Astrocyte (in vitro differentiated cells and primary cell): ENCODE measurements around the gene PER2. TPM values are rescaled to one million over a fixed set of nuclear protein-coding genes. Genes with fewer than 3 reads are reported as not detected.

Experiments used
- DNase-seq: peaks from one replicate; pipeline ENCODE4 v3.0.0-alpha.2; 2010; ENCODE audit warnings: low read depth
- FAIRE-seq: peaks from 2 replicates; lab custom pipeline; 2011; peaks lifted over from hg19 to GRCh38; lab: Jason Lieb, UNC
- H2AFZ ChIP-seq: 2 replicates; pipeline ENCODE4 v1.6.0; 2012; ENCODE audit warnings: low read depth, low read length, inconsistent platforms
- H3K27ac ChIP-seq: 2 replicates; pipeline ENCODE4 v1.5.1; 2011; ENCODE audit warnings: low read depth, low read length, inconsistent platforms
- H3K27me3 ChIP-seq: 2 replicates; pipeline ENCODE4 v1.6.0; 2011; ENCODE audit warnings: low read length, inconsistent platforms; ENCODE audit not compliant: insufficient read depth
- H3K36me3 ChIP-seq: 2 replicates; pipeline ENCODE4 v1.5.1; 2011; ENCODE audit warnings: low read length, inconsistent platforms; ENCODE audit not compliant: insufficient read depth
- H3K4me1 ChIP-seq: 2 replicates; pipeline ENCODE4 v1.5.1; 2011; ENCODE audit warnings: low read length, inconsistent platforms; ENCODE audit not compliant: insufficient read depth
- H3K4me2 ChIP-seq: 2 replicates; pipeline ENCODE4 v1.6.0; 2012; ENCODE audit warnings: low read length, inconsistent platforms
- H3K4me3 ChIP-seq: 2 replicates; pipeline ENCODE4 v1.5.1; 2011; ENCODE audit warnings: low read depth, mild to moderate bottlenecking, low read length, inconsistent platforms; ENCODE audit not compliant: insufficient read depth
- H3K79me2 ChIP-seq: 2 replicates; pipeline ENCODE4 v1.6.0; 2012; ENCODE audit warnings: mild to moderate bottlenecking, low read length, inconsistent platforms; ENCODE audit not compliant: insufficient read depth
- H3K9ac ChIP-seq: 2 replicates; pipeline ENCODE4 v1.6.0; 2012; ENCODE audit warnings: mild to moderate bottlenecking, low read length, inconsistent platforms
- H3K9me3 ChIP-seq: 2 replicates; pipeline ENCODE4 v1.5.1; 2012; ENCODE audit warnings: low read depth, mild to moderate bottlenecking, low read length, inconsistent platforms; ENCODE audit not compliant: insufficient read depth
- H4K20me1 ChIP-seq: 2 replicates; pipeline ENCODE4 v1.6.0; 2012; ENCODE audit warnings: low read length, inconsistent platforms; ENCODE audit not compliant: insufficient read depth
- H3K27ac Mint-ChIP-seq: one replicate; pipeline ENCODE4 v1.8.0; 2021; ENCODE audit warnings: mild to moderate bottlenecking, mixed read lengths; ENCODE audit not compliant: unreplicated experiment
- H3K27me3 Mint-ChIP-seq: one replicate; pipeline ENCODE4 v1.8.0; 2021; ENCODE audit warnings: low read depth, mixed read lengths; ENCODE audit not compliant: unreplicated experiment
- H3K36me3 Mint-ChIP-seq: one replicate; pipeline ENCODE4 v1.8.0; 2021; ENCODE audit warnings: low read depth, mixed read lengths; ENCODE audit not compliant: unreplicated experiment
- H3K4me1 Mint-ChIP-seq: one replicate; pipeline ENCODE4 v1.8.0; 2021; ENCODE audit warnings: low read depth, mixed read lengths; ENCODE audit not compliant: unreplicated experiment
- H3K4me3 Mint-ChIP-seq: one replicate; pipeline ENCODE4 v1.8.0; 2021; ENCODE audit warnings: mild to moderate bottlenecking, moderate library complexity, mixed read lengths; ENCODE audit not compliant: unreplicated experiment
- H3K9me3 Mint-ChIP-seq: one replicate; pipeline ENCODE4 v1.8.0; 2021; ENCODE audit warnings: mild to moderate bottlenecking, mixed read lengths; ENCODE audit not compliant: unreplicated experiment
- CTCF ChIP-seq: IDR thresholded peaks from 2 replicates; pipeline ENCODE4 v1.5.1; 2011; ENCODE audit warnings: low read depth, mild to moderate bottlenecking, inconsistent platforms, low read length, moderate library complexity; ENCODE audit not compliant: insufficient read depth
- EZH2 ChIP-seq: IDR thresholded peaks from 2 replicates; pipeline ENCODE4 v1.6.1; 2012; ENCODE audit warnings: mild to moderate bottlenecking, low read length, inconsistent platforms; ENCODE audit not compliant: insufficient read depth
- total RNA-seq: library from RNA; stranded (reverse); gene quantifications from 2 replicates; pipeline ENCODE4 v1.2.1, GENCODE V29; 2021

PER2 gene
- total RNA-seq, 1 donor from 2014 or later = 2.0 TPM

- H3K4me1 ChIP-seq = peaks cover 40% of the 10 kb centered on the region
- H3K4me3 Mint-ChIP-seq = peak overlapping the region; percentile 87
- peak overlapping the region; percentile 81 for H2AFZ ChIP-seq
- no peak for FAIRE-seq
- H3K27ac ChIP-seq = peak overlapping the region; percentile 92
- H3K36me3 ChIP-seq = no peaks in the 10 kb centered on the region
- H3K79me2 ChIP-seq = peaks cover 24% of the 10 kb centered on the region
- DNase-seq = peak; percentile 99
- peaks cover 15% of the 10 kb centered on the region for H4K20me1 ChIP-seq
- H3K9ac ChIP-seq = peak overlapping the region; percentile 94
- no peaks in the 10 kb centered on the region for H3K36me3 Mint-ChIP-seq
- no peaks in the 10 kb centered on the region for H3K9me3 ChIP-seq
- H3K9me3 Mint-ChIP-seq = no peaks in the 10 kb centered on the region
- H3K4me2 ChIP-seq = peak overlapping the region; percentile 91
- H3K4me3 ChIP-seq = peak overlapping the region; percentile 78
- peaks cover 5% of the 10 kb centered on the region for H3K27me3 Mint-ChIP-seq
- peak overlapping the region; percentile 69 for H3K27ac Mint-ChIP-seq
- no peaks in the 10 kb centered on the region for H3K27me3 ChIP-seq
- peaks cover 26% of the 10 kb centered on the region for H3K4me1 Mint-ChIP-seq
- TF ChIP-seq CTCF (peak; percentile 11), EZH2 (no peak)
Observed at GRCh38 chr2:238288650-238289573, 502 bp upstream of the PER2 start.

- no peak for DNase-seq
Observed at GRCh38 chr2:238286987-238287736, 1.2 kb downstream of the PER2 start.

More at GRCh38 chr2:238286987-238287736, 1.2 kb downstream of the PER2 start:
- no peak overlapping the region for H2AFZ ChIP-seq
- no peaks in the 10 kb centered on the region for H3K9me3 Mint-ChIP-seq
- H3K36me3 ChIP-seq = no peaks in the 10 kb centered on the region
- no peaks in the 10 kb centered on the region for H3K9me3 ChIP-seq
- H3K4me1 ChIP-seq = peaks cover 40% of the 10 kb centered on the region
- FAIRE-seq = no peak
- H4K20me1 ChIP-seq = peaks cover 19% of the 10 kb centered on the region
- peaks cover 26% of the 10 kb centered on the region for H3K4me1 Mint-ChIP-seq
- H3K9ac ChIP-seq = peak overlapping the region; percentile 94
- H3K36me3 Mint-ChIP-seq = no peaks in the 10 kb centered on the region
- peak overlapping the region; percentile 94 for H3K27ac Mint-ChIP-seq
- TF ChIP-seq EZH2 = no peak
- TF ChIP-seq CTCF = no peak
- peaks cover 41% of the 10 kb centered on the region for H3K79me2 ChIP-seq
- H3K4me2 ChIP-seq = peak overlapping the region; percentile 91
- H3K27me3 ChIP-seq = no peaks in the 10 kb centered on the region
- peaks cover 10% of the 10 kb centered on the region for H3K27me3 Mint-ChIP-seq
- H3K4me3 ChIP-seq = peak overlapping the region; percentile 78
- H3K27ac ChIP-seq = peak overlapping the region; percentile 92
- H3K4me3 Mint-ChIP-seq = peak overlapping the region; percentile 85
